HG03521 (cell line): ENCODE results near the gene TMEM120B.

ENCODE experiments used
- ATAC-seq: cut with Tn5 transposase; IDR thresholded peaks from one replicate; pipeline ENCODE4 v1.9.1; 2021; ENCODE audit warnings: mild to moderate bottlenecking, moderate library complexity; ENCODE audit not compliant: unreplicated experiment

Gene TMEM120B

GRCh38 chr12:121812921-121813896 lies 100.7 kb downstream of the TMEM120B start:
- no peak for ATAC-seq

- no peak for ATAC-seq
Measured at GRCh38 chr12:121813951-121814350, 101.4 kb downstream of the TMEM120B start.

GRCh38 chr12:121814429-121815119 lies 102.0 kb downstream of the TMEM120B start:
- no peak for ATAC-seq

GRCh38 chr12:121815263-121815662 lies 102.7 kb downstream of the TMEM120B start:
- no peak for ATAC-seq

- no peak for ATAC-seq
Measured at GRCh38 chr12:121816925-121817647, 104.5 kb downstream of the TMEM120B start.

- no peak for ATAC-seq
Measured at GRCh38 chr12:121817648-121818043, 105.1 kb downstream of the TMEM120B start.

GRCh38 chr12:121819212-121819949 lies 106.8 kb downstream of the TMEM120B start:
- ATAC-seq = no peak

- no peak for ATAC-seq
Measured at GRCh38 chr12:121820056-121820455, 107.5 kb downstream of the TMEM120B start.

- no peak for ATAC-seq
Measured at GRCh38 chr12:121822393-121823100, 110.0 kb downstream of the TMEM120B start.

GRCh38 chr12:121823101-121823726 lies 110.7 kb downstream of the TMEM120B start:
- ATAC-seq = no peak

- ATAC-seq = no peak
Measured at GRCh38 chr12:121823727-121824115, 111.2 kb downstream of the TMEM120B start.

GRCh38 chr12:121825041-121825523 lies 112.5 kb downstream of the TMEM120B start:
- no peak for ATAC-seq

GRCh38 chr12:121826318-121827150 lies 114.0 kb downstream of the TMEM120B start:
- no peak for ATAC-seq

GRCh38 chr12:121827351-121828099 lies 115.0 kb downstream of the TMEM120B start:
- no peak for ATAC-seq

- ATAC-seq = no peak
Measured at GRCh38 chr12:121828306-121828705, 115.8 kb downstream of the TMEM120B start.

- ATAC-seq = no peak
Measured at GRCh38 chr12:121828826-121829225, 116.3 kb downstream of the TMEM120B start.

GRCh38 chr12:121829250-121829918 lies 116.8 kb downstream of the TMEM120B start:
- no peak for ATAC-seq
